Uterus (tissue), 2 donors: ENCODE data around the gene RASL10A.

Source experiments
- CTCF ChIP-seq, 4 experiments: fragments of 200-600 bp in 2 of 4; fragments of 450-650 bp in 2 of 4; sonication (generic) in 2 of 4; IDR thresholded peaks; one replicate each; pipeline ENCODE4 v1.5.1; 2016 to 2019; ENCODE audit warnings: antibody characterized with exemption in 4 of 4, mild to moderate bottlenecking in 2 of 4, moderate library complexity in 1 of 4
- POLR2A ChIP-seq, 2 donors: fragments of 450-650 bp; IDR thresholded peaks; one replicate each; pipeline ENCODE4 v1.6.1; 2016; ENCODE audit warnings: antibody characterized with exemption in 2 of 2, mild to moderate bottlenecking in 1 of 2, moderate library complexity in 1 of 2

GRCh38 chr22:29306175-29306834 is 9.2 kb downstream of the RASL10A start, which contains the start of gene GAS2L1:
- TF ChIP-seq POLR2A (IDR thresholded peaks at IDR 0.05) (no peak), CTCF (IDR thresholded peaks at IDR 0.05) (peak; percentile 77 to 89 (median 84))
